HG03175 (cell line): ENCODE data around the gene ABLIM2.

ENCODE experiments used
- ATAC-seq: cut with Tn5 transposase; IDR thresholded peaks from one replicate; pipeline ENCODE4 v1.9.1; 2021; ENCODE audit warnings: mild to moderate bottlenecking, moderate library complexity; ENCODE audit not compliant: unreplicated experiment

The ABLIM2 gene

DNA sequence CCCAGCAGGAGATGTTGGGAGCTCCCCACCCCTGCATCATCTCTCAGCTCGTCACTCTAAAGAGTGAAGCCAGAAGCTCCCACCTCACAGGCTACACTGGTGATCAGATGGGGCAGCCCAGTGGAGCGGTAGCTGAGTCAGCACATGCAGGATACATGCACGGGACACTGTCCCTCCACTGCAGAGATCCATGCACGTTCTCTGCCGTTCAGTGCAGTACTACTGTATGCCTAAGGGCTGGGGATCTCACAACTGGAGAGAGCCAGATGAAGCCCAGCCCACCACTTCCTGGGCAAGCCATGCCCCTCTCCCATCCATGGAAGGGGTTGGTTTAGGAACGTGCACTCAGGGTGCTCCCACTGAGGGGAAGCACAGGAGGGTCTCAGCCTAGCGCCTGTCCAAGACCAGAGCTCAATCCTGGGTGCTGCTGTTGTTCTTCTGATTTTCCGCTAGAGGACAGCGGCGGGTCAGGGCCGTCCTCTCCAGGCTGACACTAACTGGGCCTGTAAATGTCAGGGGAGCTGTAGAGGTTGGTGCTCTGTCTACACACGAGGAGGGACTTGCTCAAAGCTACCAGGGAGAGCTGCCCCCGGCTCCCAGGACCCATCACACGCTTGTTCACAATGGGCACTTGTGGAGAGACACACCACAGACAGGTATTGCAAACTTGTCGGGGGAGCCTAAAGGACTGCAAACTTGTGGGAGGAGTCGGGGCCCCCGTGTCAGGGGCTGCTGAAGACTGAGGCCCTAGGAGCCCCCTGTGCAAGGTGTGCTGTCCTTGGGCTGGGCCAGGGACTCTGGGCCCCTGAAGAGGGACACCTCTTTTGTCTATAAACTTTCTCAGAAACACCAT lies 18.2 kb upstream of the ABLIM2 start:
- peak; percentile 78 for ATAC-seq

DNA sequence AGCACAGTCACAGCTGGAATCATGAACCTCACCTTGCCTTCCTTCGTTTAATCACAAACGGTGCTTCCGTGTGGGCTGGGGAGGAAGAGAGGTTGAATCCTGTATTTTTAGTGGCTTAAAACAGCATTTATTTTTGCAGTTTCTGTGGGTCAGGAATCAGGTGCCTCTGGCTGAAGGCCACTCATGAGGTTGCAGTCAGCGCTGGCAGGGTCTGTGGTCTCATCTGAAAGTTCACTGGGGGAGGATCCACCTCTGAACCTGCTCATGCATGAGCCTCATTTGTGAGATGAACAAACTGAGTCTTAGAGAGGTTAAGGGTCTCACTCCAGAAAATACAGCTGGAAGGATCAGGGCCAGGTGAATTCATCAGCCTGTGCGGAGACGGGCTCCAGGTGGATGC lies 17.1 kb upstream of the ABLIM2 start:
- no peak for ATAC-seq

DNA sequence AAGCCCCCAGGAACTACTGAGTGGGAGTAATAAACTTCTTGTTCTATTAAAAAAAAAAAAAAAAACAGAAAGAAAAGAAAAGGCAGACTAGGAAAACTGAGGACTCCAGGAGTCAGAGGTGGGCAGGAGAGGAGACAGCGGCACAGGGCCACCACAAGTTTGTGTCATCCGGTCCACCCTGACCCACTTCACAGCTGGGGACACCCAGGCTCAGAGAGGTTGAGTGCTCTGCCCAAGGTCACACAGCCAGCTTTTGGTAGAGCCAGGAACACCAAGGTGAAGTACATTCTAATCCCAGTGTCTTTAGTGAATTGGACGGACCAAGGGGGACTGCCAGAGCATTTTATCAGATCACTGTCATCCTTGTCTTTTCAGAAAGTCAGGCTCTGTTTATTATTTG lies 16.4 kb upstream of the ABLIM2 start:
- no peak for ATAC-seq

DNA sequence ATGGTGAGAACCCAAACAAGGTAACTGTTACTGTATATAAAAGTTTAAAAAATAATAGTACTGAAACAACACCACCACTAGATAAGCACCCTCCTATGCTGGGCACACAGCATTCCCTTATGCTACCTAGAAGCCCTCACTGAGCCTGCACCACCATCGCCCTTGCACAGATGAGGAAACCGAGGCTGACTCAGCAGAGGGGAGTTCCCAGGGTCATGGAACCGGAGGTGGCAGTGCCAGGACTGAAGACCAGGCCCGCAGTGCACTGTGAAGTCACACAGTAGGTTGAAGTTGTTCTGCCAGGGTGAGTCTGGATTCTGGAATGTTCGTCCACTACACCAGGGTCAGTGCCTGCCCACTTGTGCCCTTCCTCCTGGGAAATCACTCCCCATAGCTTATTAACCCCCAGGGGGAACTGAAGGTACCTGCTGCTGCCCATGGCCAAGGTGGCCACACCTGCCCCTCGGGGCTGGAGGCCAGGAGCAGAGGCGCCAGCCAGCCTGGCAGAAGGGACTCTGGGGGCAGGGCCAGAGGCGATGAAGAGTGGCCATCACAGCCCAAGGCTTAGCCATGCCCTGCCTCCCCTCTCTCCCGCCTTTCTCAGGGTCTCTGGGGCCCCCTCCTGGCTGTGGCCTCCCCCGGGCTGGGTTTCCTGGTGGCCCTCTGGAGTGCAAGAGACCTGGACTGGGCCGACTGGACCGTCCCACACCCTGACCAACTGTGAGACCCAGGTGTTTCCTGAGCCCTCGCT lies 15.1 kb upstream of the ABLIM2 start:
- ATAC-seq, result no peak

DNA sequence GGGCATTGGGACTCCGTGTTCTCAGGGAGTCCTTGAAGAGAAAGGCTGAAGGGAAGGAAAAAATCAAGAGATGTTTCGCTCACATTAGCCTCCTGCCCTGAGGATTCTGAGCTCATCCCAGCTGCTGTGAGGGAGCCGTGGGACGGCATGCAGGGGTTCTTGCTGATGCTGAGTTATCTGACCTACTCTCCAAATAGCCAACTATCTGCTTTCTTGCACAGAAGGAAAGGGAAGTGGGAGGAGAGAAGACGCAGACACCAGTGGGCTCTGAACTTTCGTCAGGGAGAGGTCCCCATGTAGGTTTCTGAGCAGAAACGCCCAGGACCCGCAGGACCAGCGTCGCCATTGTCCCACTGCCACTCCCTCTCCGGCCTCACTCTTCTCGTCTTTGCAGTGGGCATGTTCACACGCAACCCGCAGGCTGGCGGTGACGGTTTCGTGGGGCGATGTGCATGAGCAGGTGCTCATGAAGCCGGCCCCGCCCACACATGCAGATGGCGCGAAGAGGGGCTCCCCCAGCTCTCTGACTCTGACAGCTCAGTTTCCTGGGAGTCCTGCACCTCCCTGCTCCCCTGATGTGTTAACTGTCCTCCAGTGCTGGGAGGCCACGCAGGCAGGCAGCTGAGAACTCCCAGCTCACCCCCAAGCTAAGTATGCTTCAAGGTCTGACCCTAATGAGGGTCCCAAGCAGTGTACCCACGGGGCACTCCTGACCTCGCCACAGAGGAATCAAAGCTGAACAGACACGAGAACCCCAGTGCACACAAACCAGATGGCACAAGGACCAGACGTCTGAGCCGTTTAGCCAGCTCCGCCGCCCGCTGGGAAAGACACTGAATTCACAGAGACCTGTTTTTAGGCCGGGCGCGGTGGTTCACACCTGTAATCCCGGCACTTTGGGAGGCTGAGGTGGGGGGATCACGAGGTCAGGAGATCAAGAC lies 13.6 kb upstream of the ABLIM2 start:
- peak; percentile 74 for ATAC-seq

DNA sequence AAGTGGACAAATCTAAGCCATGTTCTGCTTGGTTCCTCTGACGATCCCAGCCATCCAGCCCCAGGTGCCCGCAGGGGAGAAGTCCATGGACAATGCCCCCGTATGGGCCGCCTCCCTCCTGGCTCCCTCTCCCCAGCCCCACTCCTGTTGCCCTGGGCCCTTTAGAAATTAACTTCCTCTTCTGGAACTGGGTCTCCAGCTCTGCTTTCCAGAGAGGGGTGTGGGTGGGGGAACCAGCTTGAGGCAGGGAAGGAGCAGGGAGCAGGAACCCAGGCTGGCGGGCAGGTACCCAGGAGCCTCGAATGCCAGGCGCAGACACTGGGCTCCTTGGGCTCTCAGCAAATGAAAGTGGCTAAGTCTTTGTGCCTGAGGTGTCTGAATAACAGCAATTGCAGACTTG lies 12.7 kb upstream of the ABLIM2 start:
- ATAC-seq, result no peak

DNA sequence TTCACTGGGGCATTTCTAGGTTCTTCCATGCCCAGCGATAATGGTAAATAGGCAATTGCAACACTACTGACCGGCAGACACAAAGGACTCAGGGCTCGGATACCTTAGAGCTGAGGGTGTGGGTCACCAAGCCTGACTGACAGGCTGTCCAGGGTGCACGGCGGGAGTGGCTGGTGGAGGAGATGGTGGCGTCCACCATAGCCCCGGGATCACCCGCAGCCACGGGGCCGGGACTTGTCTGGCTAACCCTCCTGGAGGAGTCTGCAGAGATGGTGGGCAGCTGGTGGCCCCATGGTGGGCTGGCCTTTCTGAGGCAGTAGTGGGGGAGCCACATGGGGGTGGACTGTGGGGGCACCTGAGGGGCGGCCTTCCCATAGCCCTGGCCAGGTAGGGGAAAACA lies 11.7 kb upstream of the ABLIM2 start:
- no peak for ATAC-seq

DNA sequence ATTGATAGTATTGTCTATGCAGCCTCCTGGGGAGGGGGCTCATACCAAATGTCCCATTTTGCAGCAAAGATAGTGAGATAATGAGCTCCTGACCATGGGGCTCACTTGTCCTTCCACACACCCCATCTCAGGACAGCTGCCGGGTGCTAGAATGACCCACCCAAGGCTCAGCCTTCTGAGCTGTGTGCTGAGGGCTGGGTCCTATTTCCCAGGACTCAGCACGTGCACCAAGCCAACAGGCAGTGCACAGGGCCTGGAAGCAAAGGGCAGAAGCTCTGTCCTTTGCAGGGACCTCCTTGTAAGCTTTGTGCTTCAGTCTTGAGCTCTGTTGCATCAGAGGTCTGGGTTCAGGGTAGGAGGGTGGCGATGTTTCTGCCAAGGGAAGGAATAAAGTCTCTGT lies 11.2 kb upstream of the ABLIM2 start:
- no peak for ATAC-seq

DNA sequence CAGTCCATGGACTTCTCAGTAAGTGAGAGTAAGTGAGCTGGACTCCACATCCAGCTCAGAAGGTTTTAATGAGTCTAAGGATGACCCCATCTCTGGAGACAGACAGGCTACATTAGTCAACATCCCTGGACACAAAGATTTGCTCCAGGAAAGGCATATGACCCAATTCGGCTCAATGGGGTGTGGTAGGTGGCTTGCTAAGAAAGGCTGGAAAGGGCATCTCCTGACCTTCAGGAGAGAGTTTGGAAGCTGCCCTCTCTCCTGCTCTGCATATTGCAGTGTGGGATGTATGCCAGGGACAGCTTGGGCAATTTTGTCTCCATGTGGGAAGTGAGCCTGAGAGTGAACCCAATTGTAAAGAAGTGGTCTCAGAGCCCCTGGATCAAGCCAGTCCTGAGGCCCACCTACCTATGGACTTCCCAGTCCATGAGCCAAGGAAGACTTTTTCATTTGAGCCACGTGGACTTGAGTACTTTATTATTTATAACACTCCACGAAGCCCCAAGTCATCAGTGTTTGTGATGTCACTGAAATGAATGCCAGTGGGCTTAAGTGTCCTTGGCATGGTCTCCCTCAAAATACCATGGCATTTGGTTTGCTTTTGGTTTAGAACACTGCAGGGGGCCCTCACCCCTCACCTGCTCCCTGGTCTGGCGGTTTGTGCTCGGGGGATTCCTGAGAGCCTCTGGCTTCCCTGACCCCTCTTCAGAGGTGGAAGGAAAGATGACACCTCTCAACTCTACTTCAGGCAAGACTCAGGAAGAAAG lies 10.4 kb upstream of the ABLIM2 start:
- ATAC-seq, result no peak

DNA sequence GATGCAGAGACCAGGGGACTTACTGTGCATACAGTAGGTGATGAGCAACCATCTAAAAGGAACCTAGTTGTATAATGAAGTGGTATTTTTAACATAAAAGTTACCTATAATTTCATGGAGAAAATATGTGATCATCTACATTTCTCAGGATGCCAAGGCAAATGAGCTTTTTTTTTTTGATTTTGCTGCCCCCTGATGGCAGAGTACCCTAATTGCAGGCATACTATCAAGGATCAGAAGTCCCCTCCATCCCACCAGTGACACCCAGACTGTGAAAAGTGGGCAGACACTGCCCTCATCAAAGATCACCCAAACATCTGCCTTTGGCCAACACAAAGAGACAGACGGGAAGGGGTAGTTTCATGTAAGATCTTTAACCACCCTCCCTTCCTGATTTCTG lies 9.6 kb upstream of the ABLIM2 start:
- ATAC-seq, result no peak

DNA sequence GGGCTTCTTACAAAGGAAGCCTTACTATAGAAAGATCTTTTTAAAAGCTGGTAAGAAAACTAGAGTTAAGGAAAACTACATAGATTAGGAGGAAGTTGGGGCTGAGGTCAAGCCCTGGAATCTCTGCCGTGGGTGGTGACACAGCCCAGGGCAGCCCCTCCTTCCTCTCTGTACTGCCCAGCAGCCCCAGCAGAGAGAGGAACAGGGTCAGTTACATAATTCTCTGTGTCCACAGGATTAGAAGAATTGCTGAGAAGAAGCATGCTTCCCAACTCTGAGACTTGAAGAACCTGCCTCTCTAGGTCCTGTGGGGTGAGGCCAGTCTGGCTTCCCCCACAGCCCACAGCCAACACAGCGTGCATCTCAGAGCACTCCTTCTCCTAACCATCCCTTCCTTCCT lies 9.2 kb upstream of the ABLIM2 start:
- no peak for ATAC-seq

DNA sequence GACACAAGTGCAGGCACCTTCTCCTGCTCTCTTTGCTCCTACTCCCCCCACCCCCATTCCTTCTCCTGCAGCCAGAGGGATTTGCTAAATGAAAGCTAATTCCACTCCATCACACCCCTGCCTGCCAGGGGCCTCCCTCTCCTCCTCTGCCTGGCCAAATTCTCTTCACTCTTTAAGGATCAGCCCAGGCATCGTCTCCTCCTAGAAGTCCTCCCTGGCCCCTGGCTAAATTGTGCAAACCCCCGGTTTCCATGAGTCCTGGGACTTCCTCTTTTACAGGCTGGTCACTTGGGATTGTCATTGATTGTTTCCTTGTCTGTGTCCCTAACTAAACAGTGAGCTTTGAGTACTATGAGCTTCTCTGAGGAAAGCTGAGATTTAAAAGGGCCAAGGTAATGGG lies 8.7 kb upstream of the ABLIM2 start:
- no peak for ATAC-seq

DNA sequence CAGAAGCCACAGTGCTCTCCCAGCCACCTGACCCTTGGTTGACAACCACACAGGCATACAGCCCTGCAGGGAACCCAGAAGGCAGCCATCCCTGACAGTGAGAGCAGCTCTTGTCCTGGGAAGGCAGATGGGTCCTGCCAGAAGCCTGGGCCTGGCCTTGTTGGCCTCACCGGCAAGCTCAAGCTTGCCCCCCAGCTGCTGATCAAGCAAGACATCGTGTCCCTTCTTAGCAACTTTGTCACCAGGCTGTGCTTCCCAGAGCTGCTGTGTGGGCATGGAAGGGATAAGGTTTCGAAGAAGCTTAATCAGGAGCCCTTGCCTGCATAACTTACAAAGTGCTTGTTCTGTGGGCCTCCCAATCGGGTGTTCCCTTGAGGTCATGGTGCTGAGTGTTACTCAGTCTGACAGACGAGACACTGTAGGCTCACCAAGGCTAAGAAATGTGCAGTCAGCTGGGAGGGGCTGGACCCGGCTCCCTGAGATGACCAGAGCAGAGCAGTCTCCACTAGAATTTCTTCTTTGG lies 6.8 kb upstream of the ABLIM2 start:
- no peak for ATAC-seq

DNA sequence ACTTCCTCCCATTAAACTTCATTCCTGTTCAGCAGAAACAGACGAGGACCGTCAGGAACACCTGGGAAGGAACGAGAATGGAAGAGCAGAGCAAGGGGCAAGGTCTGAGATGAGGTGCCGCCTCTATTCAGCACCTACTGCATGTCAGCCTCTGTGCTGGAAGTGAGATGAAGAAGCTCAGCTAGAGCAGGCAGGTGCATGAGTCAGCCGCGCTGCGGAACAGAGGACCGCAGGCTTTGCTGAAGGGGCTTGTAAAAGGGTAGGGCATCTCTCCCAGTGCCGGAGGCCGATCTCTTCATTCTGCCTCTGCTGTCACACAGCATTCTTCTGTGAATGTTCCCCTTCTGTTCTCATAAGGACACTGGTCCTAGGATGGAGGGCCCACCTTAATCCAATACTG lies 6.1 kb upstream of the ABLIM2 start:
- no peak for ATAC-seq

DNA sequence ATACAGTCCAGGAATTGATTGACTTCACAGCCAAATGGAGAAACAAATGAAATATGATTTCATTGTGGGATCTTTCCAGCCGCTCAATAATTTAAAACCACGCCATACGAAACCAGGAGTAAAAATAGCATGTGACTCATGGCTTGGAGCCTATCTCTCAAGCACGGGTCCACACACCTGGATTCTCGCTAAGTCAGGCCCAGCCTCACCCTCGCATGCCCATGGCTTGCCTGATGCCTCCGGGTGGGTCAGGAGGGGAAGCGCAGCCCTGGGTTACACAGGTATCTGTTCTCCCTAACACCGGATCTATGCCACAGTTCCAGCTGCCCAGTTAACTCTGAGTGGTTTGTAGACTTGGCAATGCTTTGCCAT lies 5.6 kb upstream of the ABLIM2 start:
- no peak for ATAC-seq

DNA sequence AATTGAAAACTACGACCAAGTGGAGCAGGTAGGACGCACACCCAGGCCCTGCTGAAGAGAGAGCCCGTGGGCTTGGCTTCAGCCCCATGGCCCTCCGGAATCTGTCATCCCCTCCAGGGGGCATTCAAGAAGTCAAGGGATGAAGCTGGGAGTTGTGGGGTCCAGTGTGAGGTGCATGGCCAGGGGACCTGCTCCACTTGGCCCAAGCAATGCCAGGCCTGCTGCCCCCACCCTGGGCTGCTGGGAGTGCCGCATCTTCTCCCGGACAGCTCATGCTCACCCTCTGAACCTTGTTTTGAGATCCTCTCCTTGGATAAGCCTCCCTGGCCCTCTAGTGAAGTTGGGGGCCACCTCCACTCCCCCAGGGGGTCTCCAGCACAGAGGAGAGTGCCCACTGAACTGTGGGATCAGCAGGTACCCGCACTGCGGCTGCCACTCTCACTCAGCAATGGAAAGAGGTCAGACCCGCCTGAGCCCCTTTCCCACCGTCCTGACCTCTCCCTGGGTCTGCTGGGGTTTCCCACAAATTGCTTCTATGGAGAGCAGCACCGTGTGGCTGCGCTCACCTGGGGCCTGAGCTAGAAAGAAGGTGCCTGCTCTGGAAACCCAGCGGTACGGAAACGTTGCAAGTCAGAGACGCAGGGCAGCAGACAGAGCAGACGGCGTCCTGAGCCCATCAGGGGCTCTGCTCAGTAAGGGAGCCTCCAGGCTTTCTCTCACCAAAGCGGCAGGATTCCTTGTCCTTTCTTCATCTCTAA lies 5.0 kb upstream of the ABLIM2 start:
- ATAC-seq, result no peak

DNA sequence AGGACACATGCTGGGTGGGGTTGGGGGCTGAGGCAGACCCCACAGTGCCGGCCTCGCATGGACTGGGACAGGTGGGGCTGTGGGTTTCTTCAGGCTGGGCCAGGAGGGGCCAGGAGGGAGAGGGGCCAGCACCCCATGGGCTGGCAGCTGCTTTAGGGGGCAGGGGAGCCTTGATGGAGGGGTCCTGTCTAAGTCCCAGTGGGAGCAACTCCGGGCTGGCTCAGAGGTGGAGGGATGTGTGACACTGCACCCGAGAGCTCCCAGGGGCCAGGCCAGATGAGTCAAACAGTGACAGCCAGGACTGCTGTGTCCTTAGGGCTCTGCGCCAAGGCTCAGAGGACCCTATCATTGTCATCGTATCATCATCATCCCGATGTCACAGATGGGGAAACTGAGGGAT lies 4.4 kb upstream of the ABLIM2 start:
- ATAC-seq, result no peak

DNA sequence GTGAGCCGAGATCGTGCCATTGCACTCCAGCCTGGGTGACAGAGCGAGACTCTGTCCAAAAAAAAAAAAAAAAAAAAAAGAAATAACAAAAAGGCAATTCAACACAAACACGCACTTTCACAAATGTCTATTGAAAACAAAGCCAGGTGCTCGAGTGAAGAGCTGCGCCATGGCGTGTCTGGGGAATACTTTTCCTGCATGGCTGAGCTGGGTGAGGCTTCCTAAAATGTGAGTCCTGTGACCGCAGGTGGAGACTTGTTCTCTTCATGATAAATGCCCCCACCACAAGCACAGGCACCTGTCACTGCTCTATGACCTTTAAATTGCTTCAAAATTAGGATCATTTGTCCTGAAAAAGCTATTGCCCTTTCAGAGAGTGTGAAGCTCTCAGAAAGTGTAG lies 4.0 kb upstream of the ABLIM2 start:
- ATAC-seq, result no peak

DNA sequence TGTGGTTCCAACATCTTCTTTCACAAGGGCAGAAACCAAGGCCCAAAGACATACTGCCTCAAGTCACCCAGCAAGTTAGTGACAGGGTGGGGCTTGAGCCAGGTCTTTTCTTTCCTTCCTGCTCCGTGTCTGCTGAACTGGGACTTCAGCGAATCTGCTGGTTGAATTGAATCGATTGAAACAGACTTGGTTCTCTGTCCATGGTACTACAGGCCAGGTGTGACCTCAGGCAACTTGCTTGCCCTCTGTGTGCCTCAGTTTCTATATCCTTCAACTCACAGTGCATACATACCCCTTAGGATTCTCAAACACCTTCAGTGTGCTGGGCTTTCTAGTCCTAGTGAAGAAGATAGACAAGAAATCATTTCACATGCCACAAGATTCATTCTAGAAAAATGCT lies 2.0 kb upstream of the ABLIM2 start:
- ATAC-seq, result no peak

DNA sequence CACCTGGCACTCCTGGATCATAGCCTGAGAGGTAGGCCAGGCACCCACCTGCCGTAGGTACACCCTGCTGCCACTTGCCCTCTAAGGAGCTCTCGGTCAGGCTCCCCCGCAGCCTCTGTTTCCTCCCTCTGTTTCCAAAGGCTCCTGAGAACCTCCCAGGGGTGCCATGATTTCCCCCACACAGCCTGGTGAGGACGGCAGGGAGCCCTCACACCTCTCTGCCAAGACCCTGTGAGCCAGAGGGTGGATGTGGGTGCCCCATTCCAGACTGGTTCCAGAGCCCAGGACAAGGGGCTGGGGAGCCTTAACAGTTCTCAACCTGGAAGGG lies 1.6 kb upstream of the ABLIM2 start:
- ATAC-seq, result no peak
